Measurements from ENCODE around the gene UROC1.
"Not testable (repeated sequence)": the region's sequence is repeated elsewhere in the genome, so short reads cannot be mapped to it uniquely, and the experiment has no call there.

Gene UROC1

GRCh38 chr3:126546549-126547239 is 29.1 kb upstream of the UROC1 start:
- DNase-seq (ENCODE audit: low spot score): no peak

DNA sequence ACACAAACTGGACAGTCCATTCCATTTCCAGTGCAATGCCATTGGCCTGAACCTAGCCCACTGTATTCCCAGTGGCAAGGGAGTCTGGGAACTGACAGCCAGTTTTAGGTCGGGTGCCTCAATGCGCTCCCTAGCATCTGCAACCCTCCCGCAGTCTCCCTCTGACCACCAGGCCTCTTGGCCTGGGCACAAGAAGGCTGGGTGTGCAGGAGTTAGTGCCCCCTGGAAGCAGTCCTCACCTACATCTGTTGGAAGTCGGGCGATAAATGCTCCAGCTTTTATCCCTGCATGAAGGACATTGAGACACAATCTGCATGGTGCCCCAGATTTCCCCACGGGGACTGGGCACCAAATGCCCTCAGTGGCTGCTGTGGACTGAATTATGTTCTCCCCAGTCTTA is 28.4 kb upstream of the UROC1 start:
- no peak for DNase-seq (ENCODE audit: low spot score)

GRCh38 chr3:126545544-126545943 is 28.0 kb upstream of the UROC1 start:
- no peak for DNase-seq (ENCODE audit: low spot score)

DNA sequence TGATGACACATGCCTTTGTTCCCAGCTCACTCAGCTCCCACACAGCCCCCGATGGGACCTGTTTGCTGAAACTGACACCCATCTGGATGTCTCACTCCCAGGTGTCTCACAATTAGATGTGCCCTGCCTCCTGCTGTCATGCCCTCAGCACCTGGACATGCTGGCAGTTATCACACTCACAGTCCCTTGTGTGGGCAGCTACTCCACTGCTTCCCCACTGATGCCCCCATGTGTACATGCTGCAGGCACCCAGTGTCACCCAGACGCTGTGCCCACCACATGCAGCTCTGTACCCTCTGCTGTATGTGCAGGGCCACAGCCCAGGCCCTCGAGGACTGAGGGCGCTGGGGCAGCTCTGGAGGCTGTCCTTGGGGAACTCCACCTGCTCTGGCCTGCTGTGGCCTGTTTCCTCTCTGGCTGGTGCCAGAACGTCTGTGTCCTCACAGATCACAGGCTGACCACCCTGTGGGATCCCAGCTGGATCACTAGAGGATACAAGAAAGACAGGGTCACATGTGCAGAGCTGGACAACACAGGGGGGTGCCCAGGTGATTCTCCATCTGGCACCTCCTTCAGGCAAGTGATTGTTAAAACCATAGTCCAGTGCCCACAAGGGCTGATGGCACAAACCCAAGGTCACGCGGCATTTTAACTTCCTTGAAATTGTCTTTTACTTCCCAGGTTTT is 27.2 kb upstream of the UROC1 start:
- DNase-seq (ENCODE audit: low spot score): no peak

- no peak for DNase-seq (ENCODE audit: low spot score)
Measured at GRCh38 chr3:126543457-126544061, 26.0 kb upstream of the UROC1 start.

- no peak for DNase-seq (ENCODE audit: low spot score)
Measured at GRCh38 chr3:126542340-126543241, 25.0 kb upstream of the UROC1 start.

- DNase-seq (ENCODE audit: low spot score): no peak
Measured at GRCh38 chr3:126541628-126542339, 24.2 kb upstream of the UROC1 start.

DNA sequence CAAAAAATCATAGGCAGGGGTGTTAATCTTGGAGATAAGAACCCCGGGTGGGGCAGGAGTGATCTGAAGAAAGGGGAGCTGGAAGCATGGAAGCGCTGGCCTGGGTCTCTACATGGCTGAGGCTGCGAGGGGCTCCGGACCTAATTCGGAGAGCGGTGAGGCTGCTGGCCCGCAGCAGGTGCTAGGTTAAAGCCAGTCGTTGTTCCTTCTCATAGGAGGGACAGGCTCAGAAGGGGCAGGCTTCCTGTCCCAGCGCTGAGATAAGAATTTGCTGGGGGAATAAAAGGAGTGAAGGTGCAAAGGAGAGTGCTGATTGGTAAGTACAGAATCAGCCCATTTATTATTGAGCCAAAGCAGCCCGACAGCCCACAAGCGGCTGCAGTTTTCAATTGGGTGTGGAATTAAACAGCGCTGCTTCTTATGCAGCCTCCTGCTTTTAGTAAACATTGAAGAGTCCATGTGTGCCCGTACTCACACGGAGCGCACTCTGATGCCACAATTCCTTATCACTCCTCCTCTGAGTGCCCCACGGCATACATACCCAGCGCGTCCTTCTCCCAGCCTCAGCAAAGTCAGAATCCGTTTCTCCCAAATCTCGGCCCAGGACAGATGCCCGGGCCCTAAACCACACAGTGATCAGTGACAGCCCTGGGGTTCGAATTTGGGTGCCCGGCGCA is 23.5 kb upstream of the UROC1 start:
- DNase-seq (ENCODE audit: low spot score): no peak

DNA sequence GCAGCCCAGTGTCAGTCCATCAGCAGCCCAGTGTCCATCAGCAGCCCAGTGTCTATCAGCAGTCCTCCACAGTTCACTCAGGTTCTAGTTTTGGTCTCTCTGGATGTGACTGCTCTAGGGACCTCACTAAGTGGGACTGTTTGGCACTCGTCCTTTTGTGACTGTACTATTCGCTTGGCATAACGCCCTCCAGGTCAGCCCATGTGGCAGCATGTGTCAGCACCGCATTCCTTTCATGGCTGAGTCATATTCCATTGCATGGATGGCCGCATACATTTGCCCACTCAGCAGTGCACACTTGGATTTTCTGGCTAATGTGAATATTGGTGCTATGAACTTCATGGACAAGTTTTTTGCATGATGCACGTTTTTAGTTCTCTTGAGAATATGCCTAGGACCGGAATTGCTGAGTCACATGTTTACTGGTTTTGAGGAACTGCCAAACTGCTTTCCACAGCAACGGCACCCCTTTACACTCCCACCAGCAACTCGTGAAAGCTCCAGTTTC is 22.8 kb upstream of the UROC1 start:
- DNase-seq (ENCODE audit: low spot score): peak; percentile 18

- no peak for DNase-seq (ENCODE audit: low spot score)
Measured at GRCh38 chr3:126539558-126540250, 22.1 kb upstream of the UROC1 start.

DNA sequence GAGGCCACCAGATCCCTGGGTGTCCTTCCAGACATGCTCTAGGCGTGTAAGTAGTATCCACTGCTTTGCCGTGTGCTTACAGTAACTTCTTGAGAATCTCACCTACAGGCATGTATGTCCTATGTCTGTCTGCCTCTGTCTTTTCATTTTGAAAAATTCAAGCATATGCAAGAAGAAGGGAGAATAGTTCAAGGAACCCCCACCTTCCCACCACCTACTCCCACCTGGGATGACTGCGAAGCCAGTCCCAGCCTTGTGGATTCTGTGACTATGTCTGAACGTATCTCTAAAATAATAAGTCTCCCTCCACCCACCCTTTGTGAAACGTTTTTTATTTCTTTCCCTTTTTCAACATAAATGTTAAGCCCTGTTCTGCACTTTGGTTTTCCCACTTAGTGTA is 21.4 kb upstream of the UROC1 start:
- no peak for DNase-seq (ENCODE audit: low spot score)

- DNase-seq (ENCODE audit: low spot score): no peak
Measured at GRCh38 chr3:126538316-126538715, 20.7 kb upstream of the UROC1 start.

DNA sequence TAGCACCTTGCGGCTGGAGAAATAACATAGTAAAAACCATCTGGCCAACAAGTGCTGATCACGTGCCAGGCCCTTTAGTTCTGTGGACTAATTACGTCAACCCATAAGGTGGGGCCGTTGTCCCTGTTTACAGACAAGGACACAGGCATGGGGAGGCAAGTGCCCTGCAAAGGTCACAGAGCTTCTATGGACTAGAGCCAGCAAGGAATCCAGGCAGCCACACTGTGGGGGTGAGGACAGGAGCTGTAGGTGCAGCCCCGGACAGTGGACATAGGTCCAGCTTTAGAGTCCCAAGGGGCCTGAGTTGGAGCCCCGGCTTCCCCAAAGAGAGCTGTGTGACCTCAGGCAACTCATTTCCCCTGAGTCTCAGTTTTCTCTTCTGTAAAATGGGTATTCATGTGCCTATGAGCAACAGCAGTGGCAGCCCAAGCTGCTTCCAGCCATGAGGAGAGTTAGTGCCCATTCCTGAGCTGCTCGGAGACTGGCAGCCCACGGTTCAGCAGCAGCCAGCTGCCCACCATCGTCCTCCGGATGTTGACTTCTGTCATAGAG is 20.2 kb upstream of the UROC1 start:
- no peak for DNase-seq (ENCODE audit: low spot score)

GRCh38 chr3:126537116-126537729 is 19.6 kb upstream of the UROC1 start:
- DNase-seq (ENCODE audit: low spot score): no peak

- no peak for DNase-seq (ENCODE audit: low spot score)
Measured at GRCh38 chr3:126536126-126536525, 18.6 kb upstream of the UROC1 start.

GRCh38 chr3:126535636-126536035 is 18.1 kb upstream of the UROC1 start:
- DNase-seq (ENCODE audit: low spot score): no peak

DNA sequence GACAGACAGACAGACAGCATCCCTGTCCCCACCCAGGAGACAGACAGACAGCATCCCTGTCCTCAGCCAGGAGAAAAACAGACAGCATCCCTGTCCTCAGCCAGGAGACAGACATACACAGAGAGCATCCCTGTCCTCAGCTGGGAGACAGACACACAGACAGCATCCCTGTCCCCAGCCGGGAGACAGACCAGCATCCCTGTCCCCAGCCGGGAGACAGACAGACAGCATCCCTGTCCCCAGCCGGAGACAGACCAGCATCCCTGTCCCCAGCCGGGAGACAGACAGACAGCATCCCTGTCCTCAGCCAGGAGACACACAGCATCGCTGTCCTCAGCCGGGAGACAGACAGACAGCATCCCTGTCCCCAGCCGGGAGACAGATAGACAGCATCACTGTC is 17.1 kb upstream of the UROC1 start:
- not testable (repeated sequence) for DNase-seq (ENCODE audit: low spot score)

GRCh38 chr3:126533506-126533905 is 15.9 kb upstream of the UROC1 start:
- DNase-seq (ENCODE audit: low spot score): no peak

GRCh38 chr3:126531051-126531330 is 13.4 kb upstream of the UROC1 start:
- no peak for DNase-seq (ENCODE audit: low spot score)
